Upper lobe of right lung (tissue), 1 donor: ENCODE measurements around the gene GID8. TPM values are rescaled to one million over a fixed set of nuclear protein-coding genes. Genes with fewer than 3 reads are reported as not detected.

Experiments used
- ATAC-seq: fragments of 200-7000 bp; cut with Tn5 transposase; one replicate; pipeline ENCODE4 v1.9.1; 2020; ENCODE audit warnings: mild to moderate bottlenecking, moderate library complexity
- DNase-seq: peaks from one replicate; pipeline ENCODE4 v3.0.0-alpha.2; 2020
- H3K27ac ChIP-seq: fragments of 200-600 bp; one replicate; pipeline ENCODE4 v1.8.0; 2022
- H3K27me3 ChIP-seq: fragments of 200-600 bp; one replicate; pipeline ENCODE4 v1.8.0; 2022; ENCODE audit warnings: mild to moderate bottlenecking
- H3K36me3 ChIP-seq: fragments of 200-600 bp; one replicate; pipeline ENCODE4 v1.8.0; 2022
- H3K4me1 ChIP-seq: fragments of 200-600 bp; one replicate; pipeline ENCODE4 v1.8.0; 2022
- H3K4me3 ChIP-seq: fragments of 200-600 bp; one replicate; pipeline ENCODE4 v1.8.0; 2022; ENCODE audit warnings: mild to moderate bottlenecking
- H3K9me3 ChIP-seq: fragments of 200-600 bp; one replicate; pipeline ENCODE4 v1.8.0; 2022
- CTCF ChIP-seq: fragments of 200-600 bp; IDR thresholded peaks from one replicate; pipeline ENCODE4 v1.8.0; 2022; ENCODE audit warnings: antibody characterized with exemption
- intact Hi-C: fragments of 100-400 bp; cut with DNase I; formaldehyde crosslinking; loops from one replicate; pipeline ENCODE4 v1.11.0; 2022
- total RNA-seq: library from RNA; stranded (reverse); fragmentation: NEBNext Ultra II Directional; extraction: Animal tissue kit (Norgen Biotek cat#: 25700); gene quantifications from one replicate; pipeline ENCODE4 v1.2.1, GENCODE V29; 2021
- donor health status: DM: no; HTN: yes; CAD: no; lungs with severe emphysema.

The GID8 gene
- total RNA-seq, 1 donor from 2014 or later, result 27.4 TPM

DNA sequence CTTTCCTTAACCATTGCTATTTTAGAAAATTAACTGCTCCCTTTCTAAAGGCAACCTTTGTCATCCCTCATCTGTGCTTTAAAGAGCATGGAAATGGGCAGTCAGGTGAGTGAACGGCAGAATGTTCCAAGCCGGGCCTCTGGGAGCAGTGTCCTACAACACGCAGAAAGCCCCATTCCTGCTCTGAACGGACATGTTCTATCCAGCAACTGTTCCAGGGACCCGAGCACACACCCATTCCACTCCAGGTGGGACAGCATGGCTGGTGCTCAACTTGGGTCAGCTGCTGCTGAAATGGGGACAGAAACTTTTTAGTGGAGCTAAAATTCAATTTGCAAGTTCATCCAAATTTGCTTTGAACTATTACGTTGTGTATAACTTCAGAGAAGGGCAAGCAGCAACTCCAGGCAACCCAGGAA is 38.3 kb upstream of the GID8 start:
- TF ChIP-seq CTCF, result no peak
- Histone ChIP-seq H3K27ac (no peak overlapping the region), H3K27me3 (no peaks in the 10 kb centered on the region), H3K9me3 (no peaks in the 10 kb centered on the region), H3K4me3 (no peak overlapping the region), H3K36me3 (peaks cover 57% of the 10 kb centered on the region), H3K4me1 (peaks cover 18% of the 10 kb centered on the region)
- ATAC-seq (peak; percentile 47), DNase-seq (no peak)
- intact Hi-C loops, result no loop called here

DNA sequence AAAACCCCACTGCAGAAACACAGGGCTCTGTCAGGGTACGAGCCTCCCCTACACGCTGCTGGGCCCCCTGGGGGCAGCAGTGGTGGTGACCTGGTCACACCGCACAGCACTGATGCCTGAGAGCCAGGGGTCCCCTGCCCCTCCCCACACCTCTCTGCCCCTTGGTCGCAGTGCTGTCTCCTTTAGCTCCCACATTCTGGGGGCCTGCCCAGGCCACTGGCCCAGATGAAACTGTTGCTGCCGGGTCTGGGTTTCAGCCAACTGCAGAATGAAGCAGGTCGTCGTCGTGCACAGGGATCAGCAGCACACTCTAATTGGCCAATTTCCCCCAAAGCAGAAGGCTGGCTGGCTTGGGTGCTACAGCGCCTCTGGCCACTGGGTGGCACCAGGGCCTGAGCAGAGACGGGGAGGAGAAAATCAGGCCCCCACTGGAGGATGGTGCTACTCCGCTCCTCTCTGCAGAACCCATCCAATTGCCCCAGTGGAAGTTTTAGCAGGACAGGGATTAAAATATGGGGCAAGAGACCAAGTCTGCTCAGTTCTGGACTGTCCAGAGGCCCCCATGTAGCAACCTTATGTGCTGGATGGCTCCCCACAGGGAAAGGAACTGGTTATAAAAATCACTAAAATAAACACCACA is 37.8 kb upstream of the GID8 start:
- intact Hi-C loops, result no loop called here
- Histone ChIP-seq H3K27me3 (no peaks in the 10 kb centered on the region), H3K36me3 (peaks cover 57% of the 10 kb centered on the region), H3K4me3 (no peak overlapping the region), H3K9me3 (no peaks in the 10 kb centered on the region), H3K4me1 (peaks cover 18% of the 10 kb centered on the region), H3K27ac (no peak overlapping the region)
- TF ChIP-seq CTCF, result peak; percentile 91
- DNase-seq (peak; percentile 84), ATAC-seq (peak; percentile 96)

DNA sequence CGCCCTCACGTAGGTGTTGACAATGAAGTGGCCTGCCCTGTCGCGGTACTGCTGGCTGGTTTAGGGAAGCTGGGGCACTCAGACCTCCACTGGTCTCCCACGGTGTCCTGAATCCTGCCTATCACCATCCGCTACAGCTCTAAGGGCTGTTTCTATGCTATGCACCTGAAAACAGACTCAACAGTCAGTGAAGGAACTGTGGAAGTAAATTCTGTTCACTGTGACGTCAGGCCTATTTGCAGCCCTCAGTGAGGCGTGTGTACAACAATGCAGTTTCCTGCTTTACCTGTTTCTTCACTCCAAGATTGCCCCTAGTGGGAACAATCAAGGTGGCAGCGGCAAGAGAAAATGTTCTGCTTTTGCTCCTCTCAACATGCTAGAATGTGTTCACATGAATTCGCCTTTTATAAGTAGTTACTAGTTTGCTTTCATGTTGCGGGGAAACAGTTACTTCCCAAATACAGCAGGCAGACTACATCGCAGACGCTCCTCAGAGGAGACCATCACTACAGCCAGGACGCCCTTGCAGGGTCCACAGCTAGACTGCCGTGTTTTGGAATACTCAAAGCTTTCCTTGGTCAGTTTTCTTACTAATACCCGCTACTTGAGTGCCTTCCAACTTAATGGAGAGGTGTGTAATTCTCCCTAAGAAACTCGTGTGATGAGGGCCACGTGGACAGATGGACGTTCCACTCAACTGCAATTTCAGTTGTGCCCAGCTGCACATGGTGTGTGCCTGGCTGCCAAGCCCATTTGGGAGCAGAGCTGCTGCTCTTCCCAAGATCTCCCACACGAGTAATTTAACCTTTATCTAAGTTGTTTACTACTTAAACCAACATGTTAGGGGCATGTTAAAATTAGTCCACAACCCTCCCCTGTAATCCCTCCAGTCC is 37.0 kb upstream of the GID8 start:
- Histone ChIP-seq H3K36me3 (peaks cover 57% of the 10 kb centered on the region), H3K27me3 (no peaks in the 10 kb centered on the region)

DNA sequence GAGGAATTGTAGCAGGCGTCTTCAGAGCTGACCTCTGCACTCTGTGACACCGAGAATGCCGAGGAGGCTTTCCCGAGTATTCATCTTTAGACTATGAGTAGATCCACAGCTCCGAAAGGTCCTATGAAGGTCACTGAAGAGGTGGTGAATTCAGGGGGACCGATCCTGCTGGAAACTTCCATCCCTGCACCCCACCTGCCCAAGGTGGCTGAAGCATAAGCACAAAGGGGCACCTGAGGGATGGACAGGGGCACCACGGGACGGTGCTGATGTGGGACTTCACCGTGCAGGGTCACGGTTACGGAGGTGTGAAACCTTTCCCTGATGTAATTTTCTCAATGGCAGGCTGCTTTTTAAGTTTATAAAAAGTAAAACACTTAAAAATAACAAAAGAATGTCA is 36.1 kb upstream of the GID8 start:
- H3K36me3 ChIP-seq, result peaks cover 60% of the 10 kb centered on the region
- no peaks in the 10 kb centered on the region for H3K27me3 ChIP-seq
- no peak for DNase-seq
- no peak for TF ChIP-seq CTCF
- no peaks in the 10 kb centered on the region for H3K9me3 ChIP-seq
- no peak overlapping the region for H3K27ac ChIP-seq
- no peak overlapping the region for H3K4me3 ChIP-seq
- intact Hi-C loops, result no loop called here
- H3K4me1 ChIP-seq, result peaks cover 18% of the 10 kb centered on the region
- no peak for ATAC-seq

More for the DNA sequence above, 37.0 kb upstream of the GID8 start:
- H3K9me3 ChIP-seq, result no peaks in the 10 kb centered on the region
- peaks cover 18% of the 10 kb centered on the region for H3K4me1 ChIP-seq
- intact Hi-C loops, result no loop called here
- no peak overlapping the region for H3K27ac ChIP-seq
- ATAC-seq, result peak; percentile 16
- DNase-seq, result no peak
- TF ChIP-seq CTCF, result no peak
- no peak overlapping the region for H3K4me3 ChIP-seq

- ATAC-seq, result no peak
- intact Hi-C loops, result no loop called here
- Histone ChIP-seq H3K27me3 (no peaks in the 10 kb centered on the region), H3K27ac (no peak overlapping the region), H3K36me3 (peaks cover 71% of the 10 kb centered on the region), H3K4me3 (no peak overlapping the region), H3K9me3 (no peaks in the 10 kb centered on the region), H3K4me1 (peaks cover 18% of the 10 kb centered on the region)
- no peak for DNase-seq
- no peak for TF ChIP-seq CTCF
Observed at GRCh38 chr20:62902926-62903615, 34.9 kb upstream of the GID8 start.
